Mesenchymal stem cell (in vitro differentiated cells and primary cell): ENCODE results near the gene EMP1.
A peak's percentile ranks its signal among the peaks of the same experiment; 100 is the strongest.

ENCODE experiments used
- DNase-seq: peaks from one replicate; pipeline ENCODE4 v3.0.0-alpha.2; 2013
- H2AFZ ChIP-seq: one replicate; pipeline ENCODE4 v1.6.1; 2013; ENCODE audit warnings: low read depth, mild to moderate bottlenecking, control low read depth, inconsistent platforms, low read length, moderate library complexity
- H2AK5ac ChIP-seq: 2 replicates; pipeline ENCODE4 v1.6.1; 2013; ENCODE audit warnings: low read length, moderate library complexity, mild to moderate bottlenecking, inconsistent platforms; ENCODE audit not compliant: severe bottlenecking
- H2BK120ac ChIP-seq: one replicate; pipeline ENCODE4 v1.6.1; 2013; ENCODE audit warnings: low read depth, mild to moderate bottlenecking, inconsistent platforms, low read length, moderate library complexity
- H2BK12ac ChIP-seq, 2 experiments: one replicate each; pipeline ENCODE4 v1.6.1; 2013; ENCODE audit warnings: inconsistent platforms in 2 of 2, low read length in 2 of 2, mild to moderate bottlenecking in 2 of 2, moderate library complexity in 2 of 2, control low read depth in 1 of 2
- H2BK15ac ChIP-seq: one replicate; pipeline ENCODE4 v1.6.1; 2013; ENCODE audit warnings: mild to moderate bottlenecking, low read depth, inconsistent platforms; ENCODE audit not compliant: poor library complexity, severe bottlenecking
- H2BK5ac ChIP-seq: 2 replicates; pipeline ENCODE4 v1.6.1; 2013; ENCODE audit warnings: low read depth, mild to moderate bottlenecking, low read length, control low read depth, inconsistent platforms; ENCODE audit not compliant: poor library complexity, severe bottlenecking
- H3K14ac ChIP-seq, 2 experiments: one replicate each; pipeline ENCODE4 v1.6.1; 2013; ENCODE audit warnings: inconsistent platforms in 2 of 2, low read length in 2 of 2, control low read depth in 1 of 2, mild to moderate bottlenecking in 1 of 2, moderate library complexity in 1 of 2
- H3K18ac ChIP-seq, 2 experiments: one replicate each; pipeline ENCODE4 v1.6.1; 2013; ENCODE audit warnings: inconsistent platforms in 2 of 2, low read length in 2 of 2, control low read depth in 1 of 2, low read depth in 1 of 2, mild to moderate bottlenecking in 1 of 2
- H3K23ac ChIP-seq, 2 experiments: one replicate each; pipeline ENCODE4 v1.6.1; 2013; ENCODE audit warnings: inconsistent platforms in 2 of 2, low read length in 2 of 2, mild to moderate bottlenecking in 2 of 2, moderate library complexity in 2 of 2, control low read depth in 1 of 2
- H3K27ac ChIP-seq: 2 replicates; pipeline ENCODE4 v1.5.1; 2013; ENCODE audit warnings: mild to moderate bottlenecking, moderate library complexity, low read length, control low read depth, inconsistent platforms; ENCODE audit not compliant: poor library complexity, severe bottlenecking
- H3K27me3 ChIP-seq, 2 experiments: 2 replicates each; pipeline versions ENCODE4 v1.6.1 to v1.7.0; 2013; ENCODE audit warnings: low read length in 2 of 2, mild to moderate bottlenecking in 2 of 2, moderate library complexity in 2 of 2, control low read depth in 1 of 2, inconsistent platforms in 1 of 2; ENCODE audit not compliant: control insufficient read depth in 1 of 2, insufficient read depth in 1 of 2
- H3K36me3 ChIP-seq, 2 experiments: 2 replicates each; pipeline versions ENCODE4 v1.6.1 to v1.7.0; 2013; ENCODE audit warnings: low read length in 2 of 2, control low read depth in 1 of 2, inconsistent platforms in 1 of 2, low read depth in 1 of 2, mild to moderate bottlenecking in 1 of 2; ENCODE audit not compliant: insufficient read depth in 2 of 2, control insufficient read depth in 1 of 2
- H3K4ac ChIP-seq, 2 experiments: one replicate each; pipeline ENCODE4 v1.6.1; 2013; ENCODE audit warnings: inconsistent platforms in 2 of 2, low read length in 2 of 2, mild to moderate bottlenecking in 2 of 2, moderate library complexity in 2 of 2, control low read depth in 1 of 2, low read depth in 1 of 2
- H3K4me1 ChIP-seq: 2 replicates; pipeline ENCODE4 v1.6.1; 2013; ENCODE audit warnings: low read depth, low read length, control low read depth; ENCODE audit not compliant: control insufficient read depth, insufficient read depth
- H3K4me2 ChIP-seq: 2 replicates; pipeline ENCODE4 v1.6.1; 2013; ENCODE audit warnings: low read length, mild to moderate bottlenecking, inconsistent platforms; ENCODE audit not compliant: poor library complexity, severe bottlenecking
- H3K4me3 ChIP-seq, 2 experiments: 2 replicates each; pipeline versions ENCODE4 v1.5.1 to v1.7.0; 2013; ENCODE audit warnings: low read length in 2 of 2, mild to moderate bottlenecking in 2 of 2, control low read depth in 1 of 2, low read depth in 1 of 2; ENCODE audit not compliant: insufficient read depth in 1 of 2
- H3K79me1 ChIP-seq: replicated peaks from 2 replicates; pipeline ENCODE4 v1.6.1; 2013; ENCODE audit warnings: mild to moderate bottlenecking, control low read depth, low read length, inconsistent platforms; ENCODE audit not compliant: poor library complexity, severe bottlenecking
- H3K9ac ChIP-seq: 2 replicates; pipeline ENCODE4 v1.7.0; 2013; ENCODE audit warnings: mild to moderate bottlenecking, low read length, moderate library complexity
- H3K9me3 ChIP-seq: 2 replicates; pipeline ENCODE4 v1.7.0; 2013; ENCODE audit warnings: mild to moderate bottlenecking, low read length; ENCODE audit not compliant: control insufficient read depth
- H4K8ac ChIP-seq: one replicate; pipeline ENCODE4 v1.6.1; 2013; ENCODE audit warnings: inconsistent platforms, mild to moderate bottlenecking, low read length, moderate library complexity
- H4K91ac ChIP-seq: one replicate; pipeline ENCODE4 v1.6.1; 2013; ENCODE audit warnings: mild to moderate bottlenecking, low read length, inconsistent platforms
- WGBS: methylation state at CpG from one replicate; pipeline ENCODE4 v1.1.7; 2013; ENCODE audit warnings: mixed read lengths; 5-methylcytosine and 5-hydroxymethylcytosine counted together

The EMP1 gene

GRCh38 chr12:13167906-13168305 is 28.6 kb upstream of the EMP1 start:
- Histone ChIP-seq H2BK15ac (peak overlapping the region; percentile 54), H3K9ac (no peak overlapping the region), H3K4me2 (no peak overlapping the region), H4K91ac (no peak overlapping the region), H3K4ac (no peak overlapping the region), H3K14ac (no peak overlapping the region), H3K9me3 (peaks cover 6% of the 10 kb centered on the region), H3K4me1 (peaks cover 10% of the 10 kb centered on the region), H3K27me3 (no peaks in the 10 kb centered on the region), H3K36me3 (no peaks in the 10 kb centered on the region), H3K23ac (no peak overlapping the region), H2BK12ac (no peak overlapping the region), H2AK5ac (no peak overlapping the region), H3K18ac (no peak overlapping the region), H4K8ac (no peak overlapping the region), H3K79me1 (no peaks in the 10 kb centered on the region), H2AFZ (no peak overlapping the region), H3K4me3 (no peak overlapping the region), H3K27ac (no peak overlapping the region), H2BK120ac (no peak overlapping the region), H2BK5ac (no peak overlapping the region)
- 98% methylated on average over 3 of the region's 4 CpGs for WGBS
- DNase-seq: no peak

- Histone ChIP-seq H2BK12ac (no peak overlapping the region), H3K18ac (no peak overlapping the region), H3K4me2 (no peak overlapping the region), H2BK15ac (no peak overlapping the region), H3K27me3 (no peaks in the 10 kb centered on the region), H3K9ac (no peak overlapping the region), H3K79me1 (no peaks in the 10 kb centered on the region), H3K4me1 (peaks cover 12% of the 10 kb centered on the region), H3K14ac (no peak overlapping the region), H4K91ac (no peak overlapping the region), H3K23ac (no peak overlapping the region), H2BK120ac (no peak overlapping the region), H4K8ac (no peak overlapping the region), H3K36me3 (no peaks in the 10 kb centered on the region), H3K4me3 (no peak overlapping the region), H2AFZ (no peak overlapping the region), H3K27ac (no peak overlapping the region), H3K9me3 (peaks cover 6% of the 10 kb centered on the region), H2AK5ac (no peak overlapping the region), H2BK5ac (no peak overlapping the region), H3K4ac (no peak overlapping the region)
- DNase-seq: no peak
- WGBS: 83% methylated on average over 1 of the region's 1 CpG
Measured at GRCh38 chr12:13169272-13169671, 27.3 kb upstream of the EMP1 start.

GRCh38 chr12:13170892-13171490 is 25.5 kb upstream of the EMP1 start:
- H2AFZ ChIP-seq: no peak overlapping the region
- no peak overlapping the region for H3K23ac ChIP-seq
- H3K9ac ChIP-seq: peak overlapping the region; percentile 82
- no peaks in the 10 kb centered on the region for H3K79me1 ChIP-seq
- H4K8ac ChIP-seq: no peak overlapping the region
- no peak overlapping the region for H4K91ac ChIP-seq
- H3K27me3 ChIP-seq: no peaks in the 10 kb centered on the region
- no peak overlapping the region for H3K4me3 ChIP-seq
- no peak overlapping the region for H2BK5ac ChIP-seq
- DNase-seq: no peak
- no peak overlapping the region for H2AK5ac ChIP-seq
- H3K14ac ChIP-seq: no peak overlapping the region
- H2BK120ac ChIP-seq: no peak overlapping the region
- peaks cover 10% of the 10 kb centered on the region for H3K4me1 ChIP-seq
- H3K4me2 ChIP-seq: no peak overlapping the region
- H3K4ac ChIP-seq: no peak overlapping the region
- no peak overlapping the region for H3K18ac ChIP-seq
- 94% methylated on average over 2 of the region's 4 CpGs for WGBS
- peak overlapping the region in 1 of 2 experiments; percentile 45 for H2BK12ac ChIP-seq
- no peak overlapping the region for H3K27ac ChIP-seq
- no peaks in the 10 kb centered on the region for H3K36me3 ChIP-seq
- H3K9me3 ChIP-seq: peaks cover 6% of the 10 kb centered on the region
- H2BK15ac ChIP-seq: no peak overlapping the region

GRCh38 chr12:13171921-13172859 is 24.3 kb upstream of the EMP1 start:
- Histone ChIP-seq H3K4me3 (peak overlapping the region in 1 of 2 experiments; percentile 67), H3K18ac (peak overlapping the region in 1 of 2 experiments; percentile 61), H4K91ac (no peak overlapping the region), H3K9ac (peak overlapping the region; percentile 82), H3K27me3 (no peaks in the 10 kb centered on the region), H3K4ac (peak overlapping the region in 1 of 2 experiments; percentile 41), H3K79me1 (no peaks in the 10 kb centered on the region), H3K4me2 (no peak overlapping the region), H3K23ac (no peak overlapping the region), H2BK12ac (peak overlapping the region in 1 of 2 experiments; percentile 70), H2BK5ac (no peak overlapping the region), H2AFZ (no peak overlapping the region), H3K4me1 (peaks cover 8% of the 10 kb centered on the region), H2BK15ac (no peak overlapping the region), H4K8ac (no peak overlapping the region), H2AK5ac (no peak overlapping the region), H3K36me3 (no peaks in the 10 kb centered on the region), H3K27ac (no peak overlapping the region), H2BK120ac (no peak overlapping the region), H3K9me3 (peaks cover 6% of the 10 kb centered on the region), H3K14ac (peak overlapping the region in 1 of 2 experiments; percentile 89)
- peak; percentile 24 for DNase-seq
- WGBS: 86% methylated on average over 14 of the region's 14 CpGs
